ENCODE measurements around the gene MEDAG.

MEDAG gene

DNA sequence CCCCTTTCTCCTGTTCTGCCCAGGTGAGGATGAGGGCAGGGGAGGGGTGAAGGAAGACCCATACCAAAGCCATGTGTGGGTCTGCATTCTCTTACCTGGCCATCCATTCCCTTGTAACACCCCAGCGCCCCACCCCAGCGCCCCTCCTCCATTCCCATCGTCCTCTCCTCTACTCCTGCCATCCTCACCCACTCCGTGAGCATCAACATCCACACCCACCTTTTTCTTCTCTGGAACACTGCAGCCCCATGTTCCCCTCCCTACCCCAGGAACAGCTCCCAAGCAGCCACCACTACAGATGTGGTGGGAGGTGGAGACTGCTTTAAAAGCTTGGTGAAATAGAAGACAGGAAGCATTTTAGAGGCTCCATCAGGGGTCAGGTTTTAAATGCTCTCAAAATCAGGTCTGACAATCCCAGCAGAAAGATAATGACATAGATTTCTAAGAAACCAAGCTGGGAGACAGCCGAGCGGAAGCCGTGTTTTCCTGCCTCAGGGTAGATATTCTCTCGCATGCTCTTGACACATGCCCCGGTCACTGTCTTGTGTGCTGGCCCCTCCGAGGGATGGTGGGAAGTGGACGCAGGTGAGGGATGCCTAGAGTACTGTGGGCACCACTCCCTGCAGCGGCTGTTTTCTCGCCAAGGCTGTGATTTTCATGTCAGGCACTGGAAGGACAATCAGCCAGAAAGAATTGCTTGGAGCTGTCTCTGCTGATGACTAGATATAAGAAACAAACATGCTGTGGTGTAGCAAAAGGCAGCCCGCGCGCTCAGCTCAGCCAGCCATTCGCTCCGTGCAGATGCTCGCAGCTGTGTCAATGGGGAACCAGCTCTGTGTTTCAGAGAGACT is 9.8 kb downstream of the MEDAG start:
- no peaks in the 10 kb centered on the region for H3K9me3 ChIP-seq (ENCODE audit: control insufficient read depth, low read length)
- H3K4ac ChIP-seq (ENCODE audit: low read depth in 1 of 2, low read length in 2 of 2): no peak overlapping the region
- H4K91ac ChIP-seq (ENCODE audit: low read length): peak overlapping the region; percentile 28
- no peak overlapping the region for H2AK5ac ChIP-seq (ENCODE audit: low read length, severe bottlenecking)
- H3K14ac ChIP-seq (ENCODE audit: low read length in 2 of 2): no peak overlapping the region
- H3K4me2 ChIP-seq (ENCODE audit: low read length, poor library complexity, severe bottlenecking): no peak overlapping the region
- no peak overlapping the region for H3K27ac ChIP-seq (ENCODE audit: low read length, poor library complexity, severe bottlenecking)
- no peaks in the 10 kb centered on the region for H3K4me1 ChIP-seq (ENCODE audit: control insufficient read depth, insufficient read depth, low read depth, low read length)
- H4K8ac ChIP-seq (ENCODE audit: low read length): no peak overlapping the region
- no peak overlapping the region for H2BK5ac ChIP-seq (ENCODE audit: low read depth, low read length, poor library complexity, severe bottlenecking)
- H2BK12ac ChIP-seq (ENCODE audit: low read length in 2 of 2): no peak overlapping the region
- H3K4me3 ChIP-seq (ENCODE audit: insufficient read depth in 1 of 2, low read depth in 1 of 2, low read length in 2 of 2): no peak overlapping the region
- no peak overlapping the region for H3K18ac ChIP-seq (ENCODE audit: low read depth in 1 of 2, low read length in 2 of 2)
- DNase-seq: no peak
- H2BK15ac ChIP-seq (ENCODE audit: low read depth, poor library complexity, severe bottlenecking): no peak overlapping the region
- H2BK120ac ChIP-seq (ENCODE audit: low read depth, low read length): no peak overlapping the region
- H3K9ac ChIP-seq (ENCODE audit: low read length): no peak overlapping the region
- H3K36me3 ChIP-seq (ENCODE audit: control insufficient read depth in 1 of 2, insufficient read depth in 2 of 2, low read depth in 1 of 2, low read length in 2 of 2): peaks cover 0 to 93% of the 10 kb centered on the region in 2 experiments
- no peaks in the 10 kb centered on the region for H3K79me1 ChIP-seq (replicated peaks; ENCODE audit: low read length, poor library complexity, severe bottlenecking)
- no peaks in the 10 kb centered on the region for H3K27me3 ChIP-seq (ENCODE audit: control insufficient read depth in 1 of 2, insufficient read depth in 1 of 2, low read length in 2 of 2)
- no peak overlapping the region for H3K23ac ChIP-seq (ENCODE audit: low read length in 2 of 2)
- 93% methylated on average over 19 of the region's 19 CpGs for WGBS
- no peak overlapping the region for H2AFZ ChIP-seq (ENCODE audit: low read depth, low read length)

DNA sequence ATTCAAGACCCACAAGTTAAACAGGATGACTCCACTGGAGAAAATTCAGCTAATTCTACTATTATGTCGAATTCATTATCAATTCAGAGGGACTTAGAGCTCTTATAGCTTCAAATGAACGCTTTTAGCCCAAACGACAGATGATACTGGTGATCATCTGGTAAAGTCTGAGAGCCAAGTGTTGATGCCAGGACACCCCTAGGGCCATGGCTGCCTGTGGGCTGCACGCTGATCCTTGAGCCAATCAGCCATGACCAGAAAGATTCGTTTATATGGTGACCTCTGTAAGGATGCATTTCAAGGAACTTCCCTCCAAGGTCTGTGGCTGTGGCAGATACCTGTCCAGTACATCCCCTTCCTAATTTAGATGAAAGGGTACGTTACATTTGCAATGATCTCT is 10.9 kb downstream of the MEDAG start:
- 95% methylated on average over 5 of the region's 6 CpGs for WGBS
- Histone ChIP-seq H3K79me1 (replicated peaks; ENCODE audit: low read length, poor library complexity, severe bottlenecking) (no peaks in the 10 kb centered on the region), H3K4me3 (ENCODE audit: insufficient read depth in 1 of 2, low read depth in 1 of 2, low read length in 2 of 2) (no peak overlapping the region)

GRCh38 chr13:30918662-30919405 is 12.8 kb downstream of the MEDAG start:
- no peak overlapping the region for H3K14ac ChIP-seq (ENCODE audit: low read length in 2 of 2)
- H3K36me3 ChIP-seq (ENCODE audit: control insufficient read depth in 1 of 2, insufficient read depth in 2 of 2, low read depth in 1 of 2, low read length in 2 of 2): peaks cover 0 to 99% of the 10 kb centered on the region in 2 experiments
- 76% methylated on average over 3 of the region's 6 CpGs for WGBS
- H4K8ac ChIP-seq (ENCODE audit: low read length): no peak overlapping the region
- no peak overlapping the region for H2BK5ac ChIP-seq (ENCODE audit: low read depth, low read length, poor library complexity, severe bottlenecking)
- H2AFZ ChIP-seq (ENCODE audit: low read depth, low read length): no peak overlapping the region
- no peak overlapping the region for H3K4ac ChIP-seq (ENCODE audit: low read depth in 1 of 2, low read length in 2 of 2)
- H3K79me1 ChIP-seq (replicated peaks; ENCODE audit: low read length, poor library complexity, severe bottlenecking): no peaks in the 10 kb centered on the region
- no peak for DNase-seq
- H3K27me3 ChIP-seq (ENCODE audit: control insufficient read depth in 1 of 2, insufficient read depth in 1 of 2, low read length in 2 of 2): no peaks in the 10 kb centered on the region
- H3K4me1 ChIP-seq (ENCODE audit: control insufficient read depth, insufficient read depth, low read depth, low read length): peaks cover 2% of the 10 kb centered on the region
- H2AK5ac ChIP-seq (ENCODE audit: low read length, severe bottlenecking): no peak overlapping the region
- no peak overlapping the region for H3K4me2 ChIP-seq (ENCODE audit: low read length, poor library complexity, severe bottlenecking)
- H2BK120ac ChIP-seq (ENCODE audit: low read depth, low read length): no peak overlapping the region
- H3K23ac ChIP-seq (ENCODE audit: low read length in 2 of 2): no peak overlapping the region
- H3K27ac ChIP-seq (ENCODE audit: low read length, poor library complexity, severe bottlenecking): no peak overlapping the region
- H2BK15ac ChIP-seq (ENCODE audit: low read depth, poor library complexity, severe bottlenecking): no peak overlapping the region
- no peak overlapping the region for H3K4me3 ChIP-seq (ENCODE audit: insufficient read depth in 1 of 2, low read depth in 1 of 2, low read length in 2 of 2)
- no peaks in the 10 kb centered on the region for H3K9me3 ChIP-seq (ENCODE audit: control insufficient read depth, low read length)
- H2BK12ac ChIP-seq (ENCODE audit: low read length in 2 of 2): no peak overlapping the region
- peak overlapping the region; percentile 7 for H3K9ac ChIP-seq (ENCODE audit: low read length)
- no peak overlapping the region for H4K91ac ChIP-seq (ENCODE audit: low read length)
- H3K18ac ChIP-seq (ENCODE audit: low read depth in 1 of 2, low read length in 2 of 2): no peak overlapping the region

More for the DNA sequence above, 10.9 kb downstream of the MEDAG start:
- Histone ChIP-seq H3K4ac (ENCODE audit: low read depth in 1 of 2, low read length in 2 of 2) (no peak overlapping the region), H3K14ac (ENCODE audit: low read length in 2 of 2) (no peak overlapping the region), H2AK5ac (ENCODE audit: low read length, severe bottlenecking) (no peak overlapping the region), H4K8ac (ENCODE audit: low read length) (no peak overlapping the region), H4K91ac (ENCODE audit: low read length) (no peak overlapping the region), H2BK120ac (ENCODE audit: low read depth, low read length) (no peak overlapping the region), H2AFZ (ENCODE audit: low read depth, low read length) (no peak overlapping the region), H3K9ac (ENCODE audit: low read length) (no peak overlapping the region), H3K18ac (ENCODE audit: low read depth in 1 of 2, low read length in 2 of 2) (no peak overlapping the region), H2BK12ac (ENCODE audit: low read length in 2 of 2) (no peak overlapping the region), H3K4me2 (ENCODE audit: low read length, poor library complexity, severe bottlenecking) (no peak overlapping the region), H3K27ac (ENCODE audit: low read length, poor library complexity, severe bottlenecking) (no peak overlapping the region), H3K9me3 (ENCODE audit: control insufficient read depth, low read length) (no peaks in the 10 kb centered on the region), H3K27me3 (ENCODE audit: control insufficient read depth in 1 of 2, insufficient read depth in 1 of 2, low read length in 2 of 2) (no peaks in the 10 kb centered on the region), H3K4me1 (ENCODE audit: control insufficient read depth, insufficient read depth, low read depth, low read length) (no peaks in the 10 kb centered on the region), H2BK15ac (ENCODE audit: low read depth, poor library complexity, severe bottlenecking) (no peak overlapping the region), H3K36me3 (ENCODE audit: control insufficient read depth in 1 of 2, insufficient read depth in 2 of 2, low read depth in 1 of 2, low read length in 2 of 2) (peaks cover 0 to 93% of the 10 kb centered on the region in 2 experiments), H2BK5ac (ENCODE audit: low read depth, low read length, poor library complexity, severe bottlenecking) (no peak overlapping the region), H3K23ac (ENCODE audit: low read length in 2 of 2) (no peak overlapping the region)
- DNase-seq: no peak

DNA sequence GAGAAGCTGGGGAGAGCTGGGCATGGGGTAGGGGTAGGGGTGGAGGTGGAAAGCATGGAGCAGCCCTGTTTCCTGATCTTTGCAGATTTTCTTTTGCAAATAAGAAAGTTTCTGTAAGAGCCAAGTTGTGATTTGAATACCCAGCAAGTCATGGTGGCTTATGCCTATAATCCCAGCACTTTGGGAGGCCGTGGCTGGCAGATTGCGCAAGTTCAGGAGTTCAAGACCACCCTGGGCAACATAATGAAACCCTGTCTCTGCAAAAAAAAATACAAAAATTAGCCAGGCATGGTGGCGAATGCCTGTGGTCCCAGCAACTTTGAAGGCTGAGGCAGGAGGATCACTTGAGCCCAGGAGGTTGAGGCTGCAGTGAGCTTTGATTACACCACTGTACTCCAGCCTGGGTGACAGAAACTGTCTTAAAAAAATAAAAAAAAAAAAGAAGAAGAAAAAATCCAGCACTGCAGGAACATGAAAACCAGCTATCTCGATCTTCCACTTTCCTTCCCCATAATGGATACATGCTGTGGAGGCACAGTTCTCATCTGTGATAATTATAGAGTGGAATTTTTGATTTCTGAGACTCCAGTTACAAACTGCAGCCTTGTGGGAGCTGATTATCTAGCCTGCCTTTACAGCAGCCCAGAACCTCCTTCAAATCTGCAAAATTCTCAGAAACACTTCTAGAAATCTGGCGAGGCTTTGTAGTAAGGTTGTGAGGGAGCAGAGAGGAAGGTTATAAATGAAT is 14.3 kb downstream of the MEDAG start:
- Histone ChIP-seq H4K8ac (ENCODE audit: low read length) (no peak overlapping the region), H2BK120ac (ENCODE audit: low read depth, low read length) (no peak overlapping the region), H2AK5ac (ENCODE audit: low read length, severe bottlenecking) (no peak overlapping the region), H3K9ac (ENCODE audit: low read length) (no peak overlapping the region), H4K91ac (ENCODE audit: low read length) (no peak overlapping the region), H3K4me2 (ENCODE audit: low read length, poor library complexity, severe bottlenecking) (no peak overlapping the region), H3K4me1 (ENCODE audit: control insufficient read depth, insufficient read depth, low read depth, low read length) (peaks cover 2% of the 10 kb centered on the region), H3K14ac (ENCODE audit: low read length in 2 of 2) (no peak overlapping the region), H3K27me3 (ENCODE audit: control insufficient read depth in 1 of 2, insufficient read depth in 1 of 2, low read length in 2 of 2) (no peaks in the 10 kb centered on the region), H2BK12ac (ENCODE audit: low read length in 2 of 2) (no peak overlapping the region), H3K4me3 (ENCODE audit: insufficient read depth in 1 of 2, low read depth in 1 of 2, low read length in 2 of 2) (no peak overlapping the region), H2BK15ac (ENCODE audit: low read depth, poor library complexity, severe bottlenecking) (no peak overlapping the region), H3K27ac (ENCODE audit: low read length, poor library complexity, severe bottlenecking) (no peak overlapping the region), H2BK5ac (ENCODE audit: low read depth, low read length, poor library complexity, severe bottlenecking) (no peak overlapping the region), H3K18ac (ENCODE audit: low read depth in 1 of 2, low read length in 2 of 2) (no peak overlapping the region), H2AFZ (ENCODE audit: low read depth, low read length) (no peak overlapping the region), H3K23ac (ENCODE audit: low read length in 2 of 2) (no peak overlapping the region), H3K9me3 (ENCODE audit: control insufficient read depth, low read length) (no peaks in the 10 kb centered on the region), H3K79me1 (replicated peaks; ENCODE audit: low read length, poor library complexity, severe bottlenecking) (no peaks in the 10 kb centered on the region), H3K4ac (ENCODE audit: low read depth in 1 of 2, low read length in 2 of 2) (no peak overlapping the region), H3K36me3 (ENCODE audit: control insufficient read depth in 1 of 2, insufficient read depth in 2 of 2, low read depth in 1 of 2, low read length in 2 of 2) (peaks cover 0 to 100% of the 10 kb centered on the region in 2 experiments)
- no peak for DNase-seq
- 93% methylated on average over 4 of the region's 5 CpGs for WGBS

Data from mesenchymal stem cell (in vitro differentiated cells and primary cell).